ENCODE measurements around the gene REN. TPM values are rescaled to one million over a fixed set of nuclear protein-coding genes. Genes with fewer than 3 reads are reported as not detected.

REN gene
- total and polyA plus RNA-seq, 9 of the 15 experiments (the other 6 are each of a cell fraction or from before 2014, with no cell fraction given): 1.7 to 9.9 (median 3.1) TPM

GRCh38 chr1:204143276-204144041, 22.7 kb downstream of the REN start (continued):
- TF ChIP-seq CEBPG (CRISPR knock-in tag; IDR thresholded peaks at IDR 0.05) (no peak), CEBPG (tag; conservative IDR thresholded peaks at IDR 0.05 in 1 of 2, IDR thresholded peaks at IDR 0.05 in 1 of 2) (no peak)

DNA sequence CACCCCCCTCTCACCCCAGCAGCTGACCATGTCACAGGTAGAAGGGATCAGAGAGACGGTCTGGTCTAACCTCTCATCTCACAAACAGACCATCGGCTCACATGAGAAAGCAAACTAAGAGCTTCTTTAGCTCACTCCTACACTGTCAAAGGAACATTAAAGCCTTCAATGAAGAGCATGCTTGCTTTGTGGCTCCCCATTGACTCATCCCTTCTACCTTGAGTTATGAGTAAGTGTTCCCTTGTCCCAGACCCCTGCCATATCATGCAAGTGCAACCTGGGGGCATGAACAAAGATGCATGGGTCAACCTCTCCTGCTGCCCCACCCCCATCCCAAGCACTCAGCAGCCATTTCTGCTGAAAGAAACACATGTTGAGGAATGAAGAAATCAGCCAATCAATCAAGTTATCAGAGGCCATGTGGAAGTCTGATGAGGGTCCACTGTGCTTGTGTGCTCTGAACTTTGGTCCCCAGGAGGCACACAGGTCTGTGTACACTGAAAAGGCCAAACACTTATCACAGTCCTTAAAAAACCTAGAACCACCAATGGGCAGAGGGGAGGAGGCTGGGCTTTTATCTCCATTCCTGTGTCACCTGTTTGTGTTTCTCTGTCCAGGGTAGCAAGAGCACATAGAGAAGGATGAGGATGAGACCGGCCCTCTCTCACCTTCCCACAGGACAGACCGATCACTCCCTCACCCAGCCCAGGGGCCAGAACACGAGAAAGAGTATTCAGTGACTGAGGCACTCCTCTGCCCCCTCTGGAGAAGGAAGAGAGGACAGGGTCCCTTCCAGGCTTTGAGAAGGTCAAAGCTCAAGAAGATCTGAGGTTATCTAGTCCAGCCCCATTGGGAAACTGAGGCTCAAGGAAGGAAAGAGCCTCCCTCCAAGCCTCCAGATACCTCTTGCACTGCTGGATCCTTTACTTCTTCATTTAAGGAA, 23.8 kb downstream of the REN start:
- intact Hi-C loops (cut with micrococcal nuclease): no loop called here
- ATAC-seq: peak; percentile 67

More for the DNA sequence above, 23.8 kb downstream of the REN start:
- WGBS (ENCODE audit: insufficient coverage, low coverage, missing lambda C conversion rate): 0% methylated on average over 5 of the region's 5 CpGs
- DNase-seq (ENCODE audit: extremely low read depth in 1 of 4, low spot score in 3 of 4) (no peak), FAIRE-seq (no peak)
- ChIA-PET POLR2A (interaction anchor here (0.5 to 1.1 kb wide), 4 partner anchors 12 to 231 kb away, joined by 3 to 4 read pairs (median 3); no protein-coding TSS in a partner anchor), CTCF (ENCODE audit: low intra/inter-chr PET ratio) (no interaction called here)
- H3K9me3 ChIP-seq (replicated peaks; ENCODE audit: control insufficient read depth, insufficient read depth, low read depth, low read length): no peaks in the 10 kb centered on the region
- no peak overlapping the region for H3K27ac ChIP-seq (ENCODE audit: extremely low read depth, low read depth, low read length)
- H3K36me3 ChIP-seq (ENCODE audit: control insufficient read depth, insufficient read depth, low read length): no peaks in the 10 kb centered on the region
- no peaks in the 10 kb centered on the region for H3K79me2 ChIP-seq (ENCODE audit: control insufficient read depth, insufficient read depth, low read length)
- no peaks in the 10 kb centered on the region for H3K4me1 ChIP-seq (replicated peaks in 1 of 2; ENCODE audit: control insufficient read depth in 2 of 2, insufficient read depth in 2 of 2, low read length in 2 of 2)
- H2AFZ ChIP-seq (ENCODE audit: low read depth, low read length): no peak overlapping the region
- H3K4me3 ChIP-seq: no peak overlapping the region
- H3K9ac ChIP-seq (ENCODE audit: insufficient read depth in 1 of 2, low read depth in 2 of 2, low read length in 2 of 2): no peak overlapping the region
- H3K4me2 ChIP-seq (ENCODE audit: insufficient read depth, low read length): no peak overlapping the region
- peaks cover 22 to 41% of the 10 kb centered on the region in 2 experiments; a peak in 3 of 5 replicates for H3K27me3 ChIP-seq (ENCODE audit: control insufficient read depth in 2 of 2, insufficient read depth in 2 of 2, low read length in 2 of 2)
- in situ Hi-C loops (cut with MboI): no loop called here
- H3K9me1 ChIP-seq (ENCODE audit: control insufficient read depth, insufficient read depth, low read length): no peaks in the 10 kb centered on the region
- BruUV-seq (replicated peaks): no TSS peak
- TF ChIP-seq, protein P1, sequence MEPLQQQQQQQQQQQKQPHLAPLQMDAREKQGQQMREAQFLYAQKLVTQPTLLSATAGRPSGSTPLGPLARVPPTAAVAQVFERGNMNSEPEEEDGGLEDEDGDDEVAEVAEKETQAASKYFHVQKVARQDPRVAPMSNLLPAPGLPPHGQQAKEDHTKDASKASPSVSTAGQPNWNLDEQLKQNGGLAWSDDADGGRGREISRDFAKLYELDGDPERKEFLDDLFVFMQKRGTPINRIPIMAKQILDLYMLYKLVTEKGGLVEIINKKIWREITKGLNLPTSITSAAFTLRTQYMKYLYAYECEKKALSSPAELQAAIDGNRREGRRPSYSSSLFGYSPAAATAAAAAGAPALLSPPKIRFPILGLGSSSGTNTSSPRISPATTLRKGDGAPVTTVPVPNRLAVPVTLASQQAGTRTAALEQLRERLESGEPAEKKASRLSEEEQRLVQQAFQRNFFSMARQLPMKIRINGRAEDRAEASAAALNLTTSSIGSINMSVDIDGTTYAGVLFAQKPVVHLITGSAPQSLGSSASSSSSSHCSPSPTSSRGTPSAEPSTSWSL (CRISPR knock-in tag; IDR thresholded peaks at IDR 0.05; ENCODE audit: borderline replicate concordance): no peak
- TF ChIP-seq CTCF (IDR thresholded peaks at IDR 0.05 in 2 of 3, conservative IDR thresholded peaks at IDR 0.05 in 1 of 3; ENCODE audit: insufficient read depth in 2 of 3, low read depth in 1 of 3, low read length in 3 of 3) (peak in 1 of 3 experiments; percentile 7; a peak in 1 of 6 replicates), RAD21 (CRISPR knock-in tag; conservative IDR thresholded peaks at IDR 0.05 in 1 of 2, IDR thresholded peaks at IDR 0.05 in 1 of 2) (0 out of 4 replicates have a peak, but pooled peaks of 1 of the 2 experiments have one; percentile 3)
- peaks cover 13% of the 10 kb centered on the region; the same call in 1 of the 2 replicates for H4K20me1 ChIP-seq (replicated peaks; ENCODE audit: control insufficient read depth, insufficient read depth, low read length)

Measured in K562 (cell line).